ENCODE data around the gene MEX3D. TPM values are rescaled to one million over a fixed set of nuclear protein-coding genes. Genes with fewer than 3 reads are reported as not detected.

Gene MEX3D
- total and polyA plus RNA-seq, 12 donors: 1.8 to 9.4 (median 7.6) TPM

- Histone ChIP-seq H3K4me1 (peaks cover 7 to 55% (median 23%) of the 10 kb centered on the region in 9 donors), H3K27ac (peak within 1 kb of the TSS; percentile 77 to 97 (median 90)), H3K4me3 (peak within 1 kb of the TSS; percentile 46 to 74 (median 63)), H3K9me3 (peaks cover 0 to 6% (median 0%) of the 10 kb centered on the region in 11 donors), H3K27me3 (peaks cover 0 to 58% (median 14%) of the 10 kb centered on the region in 7 donors), H3K36me3 (no peaks in the 10 kb centered on the region)
- ATAC-seq: peak; percentile 68 to 78 (median 72)
- intact Hi-C loops (cut with DNase I): loop anchor here in 4 of 10 donors (5.0 to 10.0 kb wide), 3 partner anchors 48 to 236 kb away; partner anchors contain the start of gene FAM174C (in 1 of the 4)
- WGBS, 2 donors: 2 to 3% methylated on average over 51 to 78 of the region's 78 CpGs
- peak; percentile 58 to 67 for DNase-seq
- peak in 3 of 9 donors; percentile 8 to 28 (median 20) for TF ChIP-seq CTCF (IDR thresholded peaks at IDR 0.05)
Measured at GRCh38 chr19:1512671-1513498, 55.2 kb downstream of the MEX3D start, which contains the start of gene ADAMTSL5. TSS of gene ADAMTSL5 (minus strand) at chr19:1513019. CDS start at chr19:1510943, 2,076 bp downstream.

GRCh38 chr19:1511318-1512317, 56.5 kb downstream of the MEX3D start:
- DNase-seq: no peak
- Histone ChIP-seq H3K36me3 (no peaks in the 10 kb centered on the region), H3K27ac (peak overlapping the region in 7 of 10 donors; percentile 85 to 97 (median 93)), H3K4me3 (peak overlapping the region in 7 of 10 donors; percentile 62 to 74 (median 66)), H3K27me3 (peaks cover 0 to 58% (median 14%) of the 10 kb centered on the region in 7 donors), H3K4me1 (peaks cover 7 to 64% (median 26%) of the 10 kb centered on the region in 9 donors), H3K9me3 (peaks cover 0 to 6% (median 0%) of the 10 kb centered on the region in 11 donors)
- ATAC-seq: no peak
- no peak for TF ChIP-seq CTCF (IDR thresholded peaks at IDR 0.05)
- intact Hi-C loops (cut with DNase I): loop anchor here in 4 of 10 donors (5.0 to 10.0 kb wide), 3 partner anchors 47 to 234 kb away; partner anchors contain the start of gene FAM174C (in 1 of the 4)
- WGBS, 2 donors: 55% methylated on average over 22 of the region's 22 CpGs

- H3K4me3 ChIP-seq: no peak overlapping the region
- ATAC-seq (no peak), DNase-seq (no peak)
- peaks cover 0 to 5% (median 0%) of the 10 kb centered on the region in 9 donors for H3K36me3 ChIP-seq
- TF ChIP-seq CTCF (IDR thresholded peaks at IDR 0.05): no peak
- peaks cover 7 to 64% (median 26%) of the 10 kb centered on the region in 9 donors for H3K4me1 ChIP-seq
- intact Hi-C loops (cut with DNase I): loop anchor here in 4 of 10 donors (5.0 to 10.0 kb wide), 3 partner anchors 46 to 234 kb away; partner anchors contain the start of gene FAM174C (in 1 of the 4)
- 61 to 69% methylated on average over 9 of the region's 9 CpGs for WGBS, 2 donors
- peaks cover 0 to 58% (median 14%) of the 10 kb centered on the region in 7 donors for H3K27me3 ChIP-seq
- no peak overlapping the region for H3K27ac ChIP-seq
- H3K9me3 ChIP-seq: peaks cover 0 to 6% (median 0%) of the 10 kb centered on the region in 11 donors
Measured at GRCh38 chr19:1510807-1511206, 57.3 kb downstream of the MEX3D start.

All from heart right ventricle (tissue), 16 donors.